Measurements from ENCODE around the gene HMCN2.
A peak's percentile ranks its signal among the peaks of the same experiment; 100 is the strongest.

HMCN2 gene

GRCh38 chr9:130442746-130443455, 177.3 kb downstream of the HMCN2 start:
- DNase-seq, result no peak

DNA sequence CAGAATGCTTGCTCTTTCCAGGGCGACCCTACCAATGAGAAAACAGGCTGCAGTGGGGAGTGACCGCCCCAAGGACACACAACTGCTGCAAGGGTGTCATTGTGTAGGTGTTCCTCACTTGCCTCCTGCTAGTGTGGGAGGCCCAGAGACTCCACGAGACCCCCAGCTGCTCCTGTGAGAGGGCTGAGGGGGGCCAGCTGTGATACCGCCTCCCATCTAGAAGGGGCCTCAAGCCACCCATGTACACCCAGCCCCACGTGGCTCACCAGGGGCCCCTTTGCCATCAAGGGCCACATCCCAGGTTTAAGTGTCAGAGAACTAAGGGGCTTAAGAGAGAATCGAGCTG, 177.9 kb downstream of the HMCN2 start:
- DNase-seq, result no peak

- DNase-seq, result no peak
Observed at GRCh38 chr9:130443840-130444492, 178.4 kb downstream of the HMCN2 start.

GRCh38 chr9:130444565-130445221, 179.1 kb downstream of the HMCN2 start, which contains the start of gene ASS1:
ASS1 (plus strand) TSS chr9:130444961; CDS start chr9:130452229, 7,268 bp downstream.
- peak; percentile 49 to 61 for DNase-seq

GRCh38 chr9:130445268-130445983, 179.9 kb downstream of the HMCN2 start:
- DNase-seq, result no peak

DNA sequence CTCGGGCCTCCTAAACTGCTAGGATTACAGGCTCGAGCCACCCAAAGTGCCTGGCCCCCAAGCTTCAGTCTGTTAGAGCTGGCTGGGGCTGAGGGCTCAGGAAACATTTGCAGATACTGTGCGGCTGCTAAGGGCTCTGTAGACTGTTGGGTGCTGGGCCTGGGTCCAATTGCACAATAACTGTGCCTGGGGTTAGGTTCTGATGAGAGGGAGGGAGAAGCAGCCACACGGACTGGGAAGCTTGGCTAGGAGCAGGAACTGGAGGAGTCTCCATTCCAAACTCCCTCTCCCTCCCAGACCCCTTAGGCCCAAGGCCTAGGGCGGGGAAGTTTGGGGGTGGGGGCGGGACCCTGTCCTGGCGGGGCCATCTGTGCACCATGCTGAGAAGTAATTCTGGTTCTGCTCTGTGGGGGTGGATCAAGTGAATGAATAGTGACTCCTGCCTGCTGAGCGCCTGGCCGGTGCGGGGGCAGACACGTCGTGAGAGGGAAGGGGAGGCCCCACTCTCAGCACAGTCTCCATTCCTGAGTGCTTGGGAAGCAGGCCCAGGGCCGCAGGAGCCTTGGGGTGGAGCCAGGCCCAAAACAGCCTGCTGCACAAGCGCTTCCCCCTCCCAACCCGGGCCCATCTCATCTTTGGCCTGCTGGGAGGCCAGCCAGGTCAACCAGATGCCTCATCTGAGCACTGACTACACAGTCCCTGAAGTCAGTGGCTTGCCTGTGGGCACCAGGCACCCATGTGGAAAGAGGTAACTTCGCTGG, 180.7 kb downstream of the HMCN2 start:
- no peak for DNase-seq

DNA sequence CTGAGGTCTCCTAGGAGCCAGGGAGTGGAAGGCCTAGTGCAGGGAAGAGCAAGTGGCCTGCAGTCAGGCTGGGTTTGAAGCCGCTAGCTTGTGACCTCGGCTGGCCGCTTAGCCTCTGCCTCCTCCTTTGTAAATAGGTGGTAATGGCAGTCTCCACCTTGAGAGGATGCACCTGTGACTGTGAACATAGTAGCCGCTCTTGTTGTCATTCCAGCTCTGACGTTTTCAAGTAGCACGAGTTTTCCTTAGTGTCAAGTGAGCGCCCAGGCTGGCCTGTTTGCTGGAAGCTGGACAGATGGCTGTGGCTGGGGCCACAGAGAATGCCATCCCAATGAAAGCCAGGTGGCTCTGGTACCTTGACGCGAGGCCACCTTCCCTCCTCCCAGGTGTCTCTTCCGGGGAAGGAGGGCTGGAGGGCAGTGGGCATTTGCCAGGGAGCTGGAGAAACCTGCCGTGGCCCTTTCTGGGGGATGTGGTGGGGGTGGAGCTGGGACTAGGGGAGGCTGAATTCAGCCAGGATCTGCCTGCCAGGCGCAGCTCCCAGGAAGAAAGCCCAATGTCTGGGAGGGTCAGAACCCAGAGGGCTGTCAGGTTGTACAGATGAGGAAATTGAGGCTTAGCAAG, 181.7 kb downstream of the HMCN2 start:
- DNase-seq, result no peak

GRCh38 chr9:130448035-130448624, 182.6 kb downstream of the HMCN2 start:
- DNase-seq, result no peak

- no peak for DNase-seq
Observed at GRCh38 chr9:130448771-130449603, 183.4 kb downstream of the HMCN2 start.

DNA sequence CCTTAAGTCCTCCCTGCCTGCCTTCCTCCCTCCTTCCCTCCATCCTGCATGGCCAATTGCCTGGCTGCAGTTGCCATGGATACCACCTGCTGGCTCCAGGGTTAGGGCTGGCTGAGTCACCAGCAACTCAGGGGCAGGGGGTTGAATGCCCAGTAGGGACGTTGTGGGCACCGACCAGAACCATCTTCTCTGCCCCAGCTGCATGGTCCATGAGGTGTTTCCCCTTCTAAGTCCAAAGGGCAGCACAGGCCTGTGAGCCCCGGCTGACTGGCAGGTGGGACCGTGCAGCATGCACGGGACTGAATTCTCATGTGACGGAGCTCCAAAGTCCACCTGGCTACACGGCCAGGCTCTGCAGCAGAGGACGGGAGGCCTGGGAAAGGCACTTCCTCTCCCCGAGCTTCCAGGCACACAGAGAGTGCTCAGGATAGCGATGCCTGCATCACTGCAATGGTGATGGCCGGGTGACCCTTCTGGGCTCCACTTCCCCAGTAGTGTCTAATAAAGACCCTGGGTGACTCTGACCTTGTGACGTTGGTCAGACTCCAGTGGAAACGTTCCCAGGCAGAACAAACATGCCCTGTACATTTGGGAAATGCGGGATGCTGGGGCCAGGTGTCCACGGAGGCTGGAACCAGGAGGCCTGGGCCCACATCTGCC, 184.9 kb downstream of the HMCN2 start:
- DNase-seq, result no peak

DNA sequence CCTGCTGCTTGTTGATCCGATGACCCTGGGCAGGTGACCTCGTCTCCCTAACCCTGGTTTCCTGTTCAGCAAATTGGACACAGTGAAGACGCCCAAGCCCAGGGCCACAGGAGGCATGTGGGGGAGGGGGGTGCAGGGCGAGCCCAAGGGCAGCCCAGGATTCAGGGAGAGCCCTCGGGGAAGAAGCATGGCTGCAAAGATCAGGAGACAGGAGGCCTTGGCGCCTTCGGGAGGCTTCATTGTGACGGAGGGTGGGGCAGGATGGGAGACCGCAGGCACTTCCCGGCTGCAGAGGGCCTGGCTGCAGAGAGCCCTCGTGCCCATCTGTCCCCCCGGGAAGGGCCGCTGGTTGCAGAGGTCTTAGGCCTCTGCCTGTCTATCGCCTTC, 185.4 kb downstream of the HMCN2 start:
- DNase-seq, result no peak

DNA sequence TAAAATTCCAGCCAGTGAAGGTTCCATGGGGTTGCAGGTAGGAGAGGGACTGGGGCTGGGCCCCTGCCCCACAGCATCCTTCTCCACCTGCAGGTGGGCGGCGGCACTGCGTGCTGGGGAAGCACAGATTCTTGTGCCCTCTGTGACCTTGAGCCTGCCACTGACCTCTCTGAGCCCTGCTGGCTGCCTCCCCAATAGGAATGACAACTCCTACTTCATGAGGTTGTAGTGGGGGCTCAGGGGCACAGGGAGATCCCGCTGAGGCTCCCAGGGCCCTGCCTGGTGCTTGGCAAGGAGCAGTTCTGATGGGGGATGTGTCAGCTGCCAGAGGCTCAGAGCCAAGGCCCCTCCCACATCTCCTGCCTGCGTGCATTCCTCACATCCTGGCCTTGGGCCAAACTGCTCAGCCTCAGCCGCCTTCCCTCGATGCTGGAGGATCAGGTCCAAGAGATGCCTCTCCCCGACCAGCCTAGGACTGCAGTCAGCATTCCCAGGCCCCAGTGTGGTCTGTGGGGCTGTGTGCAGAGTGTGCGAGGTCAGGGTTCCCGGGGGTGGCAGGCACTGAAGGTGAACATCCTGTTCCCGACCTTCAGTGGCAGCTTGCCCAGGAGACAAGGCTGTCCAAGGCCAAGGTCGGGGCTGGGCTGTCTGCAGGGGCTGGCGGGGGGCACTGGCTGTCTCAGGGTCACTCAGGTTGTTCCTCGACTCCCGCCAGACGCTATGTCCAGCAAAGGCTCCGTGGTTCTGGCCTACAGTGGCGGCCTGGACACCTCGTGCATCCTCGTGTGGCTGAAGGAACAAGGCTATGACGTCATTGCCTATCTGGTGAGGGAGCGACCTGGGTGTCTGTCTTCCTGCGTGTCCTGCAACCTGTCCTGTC, 186.2 kb downstream of the HMCN2 start:
- no peak for DNase-seq

GRCh38 chr9:130452835-130453234, 187.3 kb downstream of the HMCN2 start:
- no peak for DNase-seq

DNA sequence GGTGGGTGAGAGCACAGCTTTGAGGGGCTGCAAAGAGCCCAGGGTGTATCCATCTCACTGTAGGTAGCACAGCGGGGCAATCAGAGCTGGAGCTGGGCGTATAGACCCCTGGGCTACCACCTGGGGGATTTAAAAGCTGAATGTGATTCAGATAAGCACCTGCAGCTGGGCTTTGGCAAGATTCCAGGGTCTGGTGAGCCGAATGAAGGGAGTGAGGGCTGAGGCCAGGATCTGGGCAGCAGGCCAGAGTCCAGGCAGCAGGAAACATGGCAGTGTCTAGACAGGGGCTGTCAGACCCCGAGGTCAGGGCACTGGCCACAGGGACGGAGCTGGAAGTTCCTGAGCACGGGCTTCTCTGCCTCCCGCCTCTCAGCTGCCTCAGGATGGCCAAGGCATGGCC, 187.9 kb downstream of the HMCN2 start:
- DNase-seq, result no peak

DNA sequence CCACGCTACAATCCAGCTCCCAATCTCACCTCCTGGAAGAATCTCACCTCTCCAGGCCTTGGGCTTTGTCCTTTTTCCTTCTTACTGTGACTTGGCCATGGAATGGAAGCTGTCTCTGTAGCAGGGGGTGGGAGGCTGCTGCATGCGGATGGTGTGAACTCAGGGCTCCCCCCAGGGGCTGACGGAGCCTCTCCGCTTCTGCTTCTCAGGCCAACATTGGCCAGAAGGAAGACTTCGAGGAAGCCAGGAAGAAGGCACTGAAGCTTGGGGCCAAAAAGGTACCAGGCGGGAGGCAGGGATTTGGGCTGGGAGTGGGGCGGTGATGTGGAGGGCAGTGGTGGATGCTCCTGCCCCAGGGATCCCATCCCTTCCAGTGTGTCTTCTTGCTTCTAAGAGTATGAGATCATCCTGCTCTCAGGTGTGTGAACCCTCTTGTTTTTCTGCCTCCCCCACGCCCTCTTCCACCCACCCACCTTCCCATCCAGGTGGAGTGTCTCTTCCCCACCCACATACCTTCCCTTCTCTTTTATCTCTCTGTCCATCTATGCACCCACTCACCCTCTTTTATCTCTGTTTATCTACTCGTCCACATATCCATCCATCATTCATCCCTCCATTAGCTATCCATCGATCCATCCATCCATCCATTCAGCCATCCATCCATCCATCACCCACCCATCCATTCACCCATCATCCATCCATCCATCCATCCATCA, 188.7 kb downstream of the HMCN2 start:
- no peak for DNase-seq

- DNase-seq, result no peak
Observed at GRCh38 chr9:130454812-130455325, 189.3 kb downstream of the HMCN2 start.

GRCh38 chr9:130458027-130458803, 192.7 kb downstream of the HMCN2 start:
- no peak for DNase-seq

GRCh38 chr9:130458804-130459067, 193.2 kb downstream of the HMCN2 start:
- DNase-seq, result no peak

Data from activated CD4-positive, alpha-beta T cell treated with anti-CD3 and anti-CD28 coated beads for 4 hours (primary cell).